ENCODE measurements around the gene GUK1. TPM values are rescaled to one million over a fixed set of nuclear protein-coding genes. Genes with fewer than 3 reads are reported as not detected.

The GUK1 gene
- total and polyA plus RNA-seq, 2 of the 8 experiments (the other 6 are each of a cell fraction or from before 2014, with no cell fraction given) = 68.5 to 183 TPM

GRCh38 chr1:228184152-228184551 lies 44.1 kb downstream of the GUK1 start (continued):
- TF ChIP-seq ASH2L (IDR thresholded peaks at IDR 0.05; ENCODE audit: low read length) (no peak), ATF2 (IDR thresholded peaks at IDR 0.05; ENCODE audit: low read length) (no peak), BACH1 (IDR thresholded peaks at IDR 0.05; ENCODE audit: low read length) (no peak), SUZ12 (IDR thresholded peaks at IDR 0.05; ENCODE audit: low read length) (no peak), SP4 (IDR thresholded peaks at IDR 0.05; ENCODE audit: low read length) (no peak), NRF1 (IDR thresholded peaks at IDR 0.05; ENCODE audit: low read depth, low read length) (no peak)
